Vagina (tissue), 2 donors: ENCODE results near the gene AKR1A1. TPM values are rescaled to one million over a fixed set of nuclear protein-coding genes. Genes with fewer than 3 reads are reported as not detected.

Experiments used
- DNase-seq, 2 donors: peaks; one replicate each; pipeline ENCODE4 v3.0.0-alpha.2; 2017; ENCODE audit errors: extremely low spot score in 2 of 2
- H3K27ac ChIP-seq: fragments of 200-600 bp; sonication (generic); one replicate; pipeline ENCODE4 v1.5.1; 2019
- H3K27me3 ChIP-seq: fragments of 200-600 bp; sonication (generic); one replicate; pipeline ENCODE4 v1.5.1; 2019
- H3K36me3 ChIP-seq, 2 donors: fragments of 200-600 bp; sonication (generic); one replicate each; pipeline ENCODE4 v1.5.1; 2017 to 2019
- H3K4me1 ChIP-seq: fragments of 200-600 bp; sonication (generic); one replicate; pipeline ENCODE4 v1.5.1; 2019
- H3K4me3 ChIP-seq, 2 donors: fragments of 200-600 bp; sonication (generic); 1 replicate in 1 of 2; 2 replicates in 1 of 2; pipeline ENCODE4 v1.5.1; 2016 to 2019
- H3K9me3 ChIP-seq: fragments of 200-600 bp; sonication (generic); one replicate; pipeline ENCODE4 v1.5.1; 2019
- POLR2A ChIP-seq, 2 donors: fragments of 450-650 bp; IDR thresholded peaks; one replicate each; pipeline ENCODE4 v1.6.1; 2017; ENCODE audit warnings: antibody characterized with exemption in 2 of 2, mild to moderate bottlenecking in 2 of 2, moderate library complexity in 2 of 2
- POLR2AphosphoS5 ChIP-seq, 2 donors: sonication (generic); formaldehyde crosslinking; IDR thresholded peaks; one replicate each; pipeline ENCODE4 v1.9.0; 2017; ENCODE audit warnings: antibody characterized with exemption in 2 of 2, mild to moderate bottlenecking in 2 of 2, low read depth in 1 of 2; ENCODE audit not compliant: insufficient read depth in 1 of 2
- intact Hi-C: fragments of 100-400 bp; cut with DNase I; formaldehyde crosslinking; loops from one replicate; pipeline ENCODE4 v1.15.1; 2023
- total RNA-seq: library from RNA; depleted of rRNA; stranded (reverse); fragments of >200 nt; gene quantifications from one replicate; pipeline ENCODE4 v1.2.3, GENCODE V29; 2016
- TF ChIP-seq, protein P1 (sequence below), 3 experiments: fragments of 450-650 bp in 2 of 3; fragments of 200-600 bp in 1 of 3; sonication (generic) in 1 of 3; IDR thresholded peaks; one replicate each; pipeline ENCODE4 v1.5.1; 2017 to 2019; ENCODE audit warnings: antibody characterized with exemption in 3 of 3, mild to moderate bottlenecking in 2 of 3, moderate library complexity in 2 of 3

AKR1A1 gene
- total RNA-seq, 1 donor from 2014 or later, result 80.3 TPM

DNA sequence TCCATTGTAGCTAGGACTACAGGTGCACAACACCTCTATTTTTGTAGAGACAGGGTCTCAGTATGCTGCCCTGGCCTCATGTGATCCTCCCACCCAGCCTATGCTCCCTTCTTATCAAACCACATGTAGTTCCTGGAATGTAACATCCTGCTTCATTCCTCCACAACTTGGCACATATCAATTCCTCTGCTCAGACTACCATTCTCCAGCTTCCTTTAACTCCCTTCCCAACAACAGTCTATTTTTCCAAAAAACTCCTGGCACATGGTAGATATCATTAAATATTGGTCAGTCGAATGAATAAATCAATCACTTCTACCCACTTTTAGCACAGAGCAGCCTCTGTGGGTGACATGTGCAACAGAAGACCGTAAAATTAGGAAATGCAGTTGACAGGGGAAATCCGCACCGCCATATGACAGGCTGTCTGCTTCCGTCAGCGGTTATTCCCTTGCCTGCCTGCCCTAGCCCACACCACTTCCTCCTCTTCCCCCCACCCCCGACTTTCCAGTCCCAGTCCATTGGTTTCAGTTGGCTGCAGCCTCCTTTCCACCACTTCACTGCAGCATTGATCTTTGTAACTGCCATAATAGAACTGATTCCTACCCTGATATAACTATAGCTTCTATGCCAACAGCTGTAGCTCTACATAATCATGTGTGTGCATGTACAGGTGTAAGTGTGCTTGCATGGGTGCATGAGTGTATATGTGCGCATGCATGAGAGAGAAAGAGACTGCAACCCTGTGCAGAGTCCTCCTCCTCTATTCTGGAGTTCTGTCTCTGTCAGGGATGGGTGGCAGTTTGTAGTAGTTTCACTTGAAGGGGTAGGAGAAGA, 6.8 kb upstream of the AKR1A1 start:
- TF ChIP-seq POLR2A (IDR thresholded peaks at IDR 0.05), result no peak
- TF ChIP-seq POLR2AphosphoS5 (IDR thresholded peaks at IDR 0.05; ENCODE audit: insufficient read depth in 1 of 2, low read depth in 1 of 2), result no peak
- TF ChIP-seq, protein P1, sequence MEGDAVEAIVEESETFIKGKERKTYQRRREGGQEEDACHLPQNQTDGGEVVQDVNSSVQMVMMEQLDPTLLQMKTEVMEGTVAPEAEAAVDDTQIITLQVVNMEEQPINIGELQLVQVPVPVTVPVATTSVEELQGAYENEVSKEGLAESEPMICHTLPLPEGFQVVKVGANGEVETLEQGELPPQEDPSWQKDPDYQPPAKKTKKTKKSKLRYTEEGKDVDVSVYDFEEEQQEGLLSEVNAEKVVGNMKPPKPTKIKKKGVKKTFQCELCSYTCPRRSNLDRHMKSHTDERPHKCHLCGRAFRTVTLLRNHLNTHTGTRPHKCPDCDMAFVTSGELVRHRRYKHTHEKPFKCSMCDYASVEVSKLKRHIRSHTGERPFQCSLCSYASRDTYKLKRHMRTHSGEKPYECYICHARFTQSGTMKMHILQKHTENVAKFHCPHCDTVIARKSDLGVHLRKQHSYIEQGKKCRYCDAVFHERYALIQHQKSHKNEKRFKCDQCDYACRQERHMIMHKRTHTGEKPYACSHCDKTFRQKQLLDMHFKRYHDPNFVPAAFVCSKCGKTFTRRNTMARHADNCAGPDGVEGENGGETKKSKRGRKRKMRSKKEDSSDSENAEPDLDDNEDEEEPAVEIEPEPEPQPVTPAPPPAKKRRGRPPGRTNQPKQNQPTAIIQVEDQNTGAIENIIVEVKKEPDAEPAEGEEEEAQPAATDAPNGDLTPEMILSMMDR (IDR thresholded peaks at IDR 0.05), result no peak
- no peaks in the 10 kb centered on the region for H3K4me1 ChIP-seq
- no peak for DNase-seq
- H3K27ac ChIP-seq, result no peak overlapping the region
- H3K4me3 ChIP-seq, result no peak overlapping the region
- no peaks in the 10 kb centered on the region for H3K9me3 ChIP-seq
- H3K36me3 ChIP-seq, result no peaks in the 10 kb centered on the region
- no peaks in the 10 kb centered on the region for H3K27me3 ChIP-seq
- intact Hi-C loops, result no loop called here

DNA sequence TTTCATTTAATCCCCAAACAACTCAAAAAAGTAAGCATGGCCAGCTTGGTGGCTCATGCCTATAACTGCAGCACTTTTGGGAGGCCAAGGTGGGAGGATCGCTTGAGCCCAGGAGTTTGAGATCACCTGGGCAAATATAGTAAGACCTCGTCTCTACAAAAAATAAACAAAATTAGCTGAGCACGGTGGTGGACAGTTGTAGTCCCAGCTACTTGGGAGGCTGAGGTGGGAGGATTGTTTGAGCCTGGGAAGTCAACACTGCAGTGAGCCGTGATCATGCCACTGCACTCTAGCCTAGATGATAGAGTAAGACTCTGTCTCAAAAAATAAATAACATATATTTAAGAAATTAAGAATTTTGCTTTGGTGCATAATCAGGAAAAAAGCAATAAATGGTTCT, 6.1 kb upstream of the AKR1A1 start:
- DNase-seq, result no peak
- no peaks in the 10 kb centered on the region for H3K4me1 ChIP-seq
- H3K9me3 ChIP-seq, result no peaks in the 10 kb centered on the region
- TF ChIP-seq, protein P1 (IDR thresholded peaks at IDR 0.05), result no peak
- no peak for TF ChIP-seq POLR2AphosphoS5 (IDR thresholded peaks at IDR 0.05; ENCODE audit: insufficient read depth in 1 of 2, low read depth in 1 of 2)
- no peak for TF ChIP-seq POLR2A (IDR thresholded peaks at IDR 0.05)
- H3K4me3 ChIP-seq, result no peak overlapping the region
- H3K36me3 ChIP-seq, result no peaks in the 10 kb centered on the region
- intact Hi-C loops, result no loop called here
- H3K27me3 ChIP-seq, result no peaks in the 10 kb centered on the region
- H3K27ac ChIP-seq, result no peak overlapping the region

DNA sequence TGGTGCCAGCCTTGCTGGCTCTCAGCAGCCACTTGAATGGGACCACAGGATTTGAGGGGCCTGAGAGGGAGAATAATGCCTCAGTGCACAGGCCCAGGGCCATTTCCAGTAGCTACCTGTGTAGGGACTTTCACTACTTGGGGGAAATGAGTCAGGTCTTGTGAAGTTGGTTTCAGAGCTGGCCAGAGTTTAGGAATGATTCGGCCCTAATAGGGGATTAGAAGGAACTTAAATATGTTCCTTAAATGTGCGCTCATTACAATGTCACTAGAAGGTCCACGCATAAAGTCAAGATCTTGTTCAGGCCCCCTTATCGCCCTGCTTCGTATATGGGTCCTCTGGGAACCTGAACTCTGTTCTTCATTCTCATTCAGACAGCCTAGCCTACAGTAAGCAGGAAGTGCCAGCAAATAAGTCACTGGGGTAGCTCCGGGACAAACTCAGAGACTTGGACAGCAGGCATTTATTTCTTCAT, 5.6 kb upstream of the AKR1A1 start:
- Histone ChIP-seq H3K27ac (no peak overlapping the region), H3K36me3 (no peaks in the 10 kb centered on the region)

DNA sequence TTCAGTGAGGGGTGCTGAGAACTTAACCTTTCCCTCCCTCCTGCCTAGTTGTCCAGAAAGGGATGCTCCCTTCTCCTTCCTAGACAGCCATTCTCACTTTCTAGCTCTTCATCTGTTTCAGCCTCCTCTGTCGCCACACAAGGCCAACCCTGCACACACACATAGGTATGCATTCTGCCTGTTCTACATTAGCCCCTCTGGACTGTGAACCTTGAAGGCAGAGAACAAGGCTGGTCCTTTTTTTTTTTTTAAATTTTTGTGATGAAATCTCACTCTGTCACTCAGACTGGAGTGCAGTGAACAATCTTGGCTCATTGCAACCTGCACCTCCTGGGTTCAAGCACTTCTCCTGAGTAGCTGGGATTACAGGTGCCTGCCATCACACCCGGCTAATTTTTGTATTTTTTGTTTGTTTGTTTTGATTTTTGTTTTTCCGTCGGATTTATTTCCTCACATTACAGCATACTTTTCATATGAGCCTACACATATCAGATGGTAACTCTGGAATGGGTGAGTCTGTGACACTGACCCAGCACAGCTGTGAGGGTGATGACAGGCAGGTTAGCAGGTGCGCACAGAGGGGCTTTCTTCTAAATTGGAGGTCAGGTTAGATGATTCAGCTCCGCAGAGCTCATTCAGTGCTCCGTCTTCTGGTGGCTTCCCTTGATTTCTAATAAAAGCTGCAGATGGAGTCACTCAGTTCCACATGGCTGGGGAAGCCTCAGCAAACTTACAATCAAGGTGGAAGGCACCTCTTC, 4.9 kb upstream of the AKR1A1 start:
- no peaks in the 10 kb centered on the region for H3K36me3 ChIP-seq
- H3K9me3 ChIP-seq, result no peaks in the 10 kb centered on the region
- H3K4me1 ChIP-seq, result peaks cover 5% of the 10 kb centered on the region
- TF ChIP-seq POLR2AphosphoS5 (IDR thresholded peaks at IDR 0.05; ENCODE audit: insufficient read depth in 1 of 2, low read depth in 1 of 2), result no peak
- no peak for TF ChIP-seq POLR2A (IDR thresholded peaks at IDR 0.05)
- TF ChIP-seq, protein P1 (IDR thresholded peaks at IDR 0.05), result no peak
- no peak for DNase-seq
- H3K4me3 ChIP-seq, result no peak overlapping the region
- intact Hi-C loops, result no loop called here
- no peaks in the 10 kb centered on the region for H3K27me3 ChIP-seq
- H3K27ac ChIP-seq, result no peak overlapping the region

More for the DNA sequence above, 5.6 kb upstream of the AKR1A1 start:
- Histone ChIP-seq H3K4me1 (peaks cover 2% of the 10 kb centered on the region), H3K27me3 (no peaks in the 10 kb centered on the region), H3K9me3 (no peaks in the 10 kb centered on the region), H3K4me3 (no peak overlapping the region)
- intact Hi-C loops, result no loop called here
- DNase-seq, result no peak
- no peak for TF ChIP-seq POLR2AphosphoS5 (IDR thresholded peaks at IDR 0.05; ENCODE audit: insufficient read depth in 1 of 2, low read depth in 1 of 2)

DNA sequence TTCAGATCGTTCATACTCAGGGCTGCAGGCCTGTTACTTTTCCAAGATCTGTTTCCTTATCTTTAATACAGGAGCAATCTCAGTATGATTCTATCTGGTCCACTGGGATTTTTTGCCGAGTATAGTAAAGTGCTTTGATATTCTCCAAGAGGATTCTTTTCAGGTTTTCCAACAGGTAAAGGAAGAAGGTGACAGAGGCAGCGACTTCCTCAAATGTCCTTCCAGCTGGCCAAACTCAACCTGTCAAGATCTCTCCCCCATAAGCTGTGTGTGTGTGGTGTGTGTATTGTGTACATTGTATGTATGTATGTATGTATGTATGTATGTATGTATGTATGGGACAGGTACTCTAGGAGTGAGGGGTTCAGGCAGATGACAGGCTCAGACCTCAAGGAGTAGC, 1.1 kb downstream of the AKR1A1 start:
- Histone ChIP-seq H3K27me3 (no peaks in the 10 kb centered on the region), H3K36me3 (no peaks in the 10 kb centered on the region), H3K4me3 (peak overlapping the region; percentile 59 to 61), H3K27ac (peak overlapping the region; percentile 86), H3K9me3 (no peaks in the 10 kb centered on the region), H3K4me1 (peaks cover 39% of the 10 kb centered on the region)
- TF ChIP-seq POLR2AphosphoS5 (IDR thresholded peaks at IDR 0.05; ENCODE audit: insufficient read depth in 1 of 2, low read depth in 1 of 2) (no peak), POLR2A (IDR thresholded peaks at IDR 0.05) (no peak)
- TF ChIP-seq, protein P1 (IDR thresholded peaks at IDR 0.05), result no peak
- intact Hi-C loops, result no loop called here
- no peak for DNase-seq
